WTC11 (cell line): ENCODE measurements around the gene PLA1A. TPM values are rescaled to one million over a fixed set of nuclear protein-coding genes. Genes with fewer than 3 reads are reported as not detected.

Experiments
- ATAC-seq: fragments of 200-7000 bp; cut with Tn5 transposase; 2 replicates; pipeline ENCODE4 v1.10.0; 2021; ENCODE audit warnings: mild to moderate bottlenecking, moderate library complexity
- CTCF ChIA-PET: fragments of 300-600 bp; sonication (Branson Sonifier 250); formaldehyde crosslinking; loops from one replicate; lab custom pipeline; 2021; ENCODE audit warnings: antibody characterized with exemption; lab: Charles Lee
- POLR2A ChIA-PET: fragments of 350-600 bp; sonication (Branson Sonifier 250); formaldehyde crosslinking; loops from one replicate; lab custom pipeline; 2021; ENCODE audit warnings: antibody characterized with exemption; lab: Charles Lee
- DNase-seq: peaks from one replicate; pipeline ENCODE4 v3.0.0; 2021; ENCODE audit warnings: low spot score
- H3K27ac Mint-ChIP-seq: 2 replicates; pipeline ENCODE4 v1.8.0; 2021; ENCODE audit warnings: mixed read lengths
- H3K27me3 Mint-ChIP-seq: 2 replicates; pipeline ENCODE4 v1.8.0; 2021; ENCODE audit warnings: low read depth, mild to moderate bottlenecking, moderate library complexity, mixed read lengths
- H3K36me3 Mint-ChIP-seq: 2 replicates; pipeline ENCODE4 v1.8.0; 2021; ENCODE audit warnings: mixed read lengths
- H3K4me1 Mint-ChIP-seq: 2 replicates; pipeline ENCODE4 v1.8.0; 2022; ENCODE audit warnings: mixed read lengths
- H3K4me3 Mint-ChIP-seq: 2 replicates; pipeline ENCODE4 v1.8.0; 2021; ENCODE audit warnings: mild to moderate bottlenecking, moderate library complexity, mixed read lengths
- H3K9me3 Mint-ChIP-seq: 2 replicates; pipeline ENCODE4 v1.8.0; 2021; ENCODE audit warnings: mixed read lengths
- ATF6 ChIP-seq: sonication (generic); formaldehyde crosslinking; IDR thresholded peaks from 2 replicates; pipeline ENCODE4 v1.8.1; 2023; ENCODE audit warnings: mild to moderate bottlenecking, missing genetic modification reagents
- CDX4 ChIP-seq: fragments of 250-450 bp; sonication (Bioruptor Pico); IDR thresholded peaks from 2 replicates; pipeline ENCODE4 v1.9.0; 2021; ENCODE audit warnings: moderate library complexity, mild to moderate bottlenecking, inconsistent platforms, borderline replicate concordance
- E2F4 ChIP-seq: sonication (generic); formaldehyde crosslinking; IDR thresholded peaks from 2 replicates; pipeline ENCODE4 v1.8.1; 2022; ENCODE audit warnings: low read depth, mild to moderate bottlenecking, moderate library complexity, missing genetic modification reagents, borderline replicate concordance
- ELF4 ChIP-seq: sonication (generic); formaldehyde crosslinking; IDR thresholded peaks from 2 replicates; pipeline ENCODE4 v1.8.1; 2022; ENCODE audit warnings: low read depth, mild to moderate bottlenecking, moderate library complexity, missing genetic modification reagents
- ERG ChIP-seq: fragments of 250-450 bp; sonication (Bioruptor Pico); IDR thresholded peaks from 2 replicates; pipeline ENCODE4 v1.8.0; 2021; ENCODE audit warnings: mild to moderate bottlenecking
- FOXK1 ChIP-seq: sonication (generic); formaldehyde crosslinking; IDR thresholded peaks from 2 replicates; pipeline ENCODE4 v1.8.0; 2022; ENCODE audit warnings: mild to moderate bottlenecking, moderate library complexity, missing genetic modification reagents
- HMGXB4 ChIP-seq: sonication (generic); formaldehyde crosslinking; IDR thresholded peaks from 2 replicates; pipeline ENCODE4 v1.8.1; 2023; ENCODE audit warnings: mild to moderate bottlenecking, moderate library complexity, missing genetic modification reagents
- MLX ChIP-seq: sonication (generic); formaldehyde crosslinking; IDR thresholded peaks from 2 replicates; pipeline ENCODE4 v1.8.1; 2023; ENCODE audit warnings: mild to moderate bottlenecking, missing genetic modification reagents, moderate library complexity
- NFYB ChIP-seq: sonication (generic); formaldehyde crosslinking; conservative IDR thresholded peaks from 2 replicates; pipeline ENCODE4 v1.8.0; 2022; ENCODE audit warnings: low read depth, missing genetic modification reagents
- SMAD4 ChIP-seq: sonication (generic); formaldehyde crosslinking; IDR thresholded peaks from 2 replicates; pipeline ENCODE4 v1.8.0; 2022; ENCODE audit warnings: mild to moderate bottlenecking, missing genetic modification reagents
- SOX15 ChIP-seq: fragments of 250-450 bp; sonication (Bioruptor Pico); IDR thresholded peaks from 2 replicates; pipeline ENCODE4 v1.9.0; 2021; ENCODE audit warnings: mild to moderate bottlenecking
- SP1 ChIP-seq: sonication (generic); formaldehyde crosslinking; conservative IDR thresholded peaks from 2 replicates; pipeline ENCODE4 v1.8.1; 2022; ENCODE audit warnings: missing genetic modification reagents
- USF1 ChIP-seq: sonication (generic); formaldehyde crosslinking; IDR thresholded peaks from 2 replicates; pipeline ENCODE4 v1.8.0; 2022; ENCODE audit warnings: mild to moderate bottlenecking, missing genetic modification reagents
- ZNF138 ChIP-seq: sonication (generic); formaldehyde crosslinking; conservative IDR thresholded peaks from 2 replicates; pipeline ENCODE4 v1.8.1; 2022; ENCODE audit warnings: mild to moderate bottlenecking, moderate library complexity, missing genetic modification reagents
- ZNF219 ChIP-seq: sonication (generic); formaldehyde crosslinking; IDR thresholded peaks from 2 replicates; pipeline ENCODE4 v1.8.0; 2023; ENCODE audit warnings: missing genetic modification reagents, mild to moderate bottlenecking, borderline replicate concordance
- ZNF232 ChIP-seq: sonication (generic); formaldehyde crosslinking; IDR thresholded peaks from 2 replicates; pipeline ENCODE4 v1.8.0; 2022; ENCODE audit warnings: mild to moderate bottlenecking, missing genetic modification reagents
- ZNF396 ChIP-seq: fragments of 250-450 bp; sonication (Bioruptor Pico); IDR thresholded peaks from 2 replicates; pipeline ENCODE4 v1.8.0; 2021; ENCODE audit warnings: mild to moderate bottlenecking, moderate library complexity, borderline replicate concordance
- total RNA-seq: library from RNA; stranded (reverse); gene quantifications from 3 replicates; pipeline ENCODE4 v1.2.3, GENCODE V29; 2021

The PLA1A gene
- total RNA-seq, 1 experiment from 2014 or later: not detected

GRCh38 chr3:119672776-119673175 lies 75.1 kb downstream of the PLA1A start (continued):
- TF ChIP-seq CDX4 (CRISPR knock-in tag) (no peak), ZNF396 (no peak), ERG (CRISPR knock-in tag) (no peak), USF1 (no peak), FOXK1 (CRISPR knock-in tag) (no peak), ZNF232 (CRISPR knock-in tag) (no peak), SP1 (no peak), ATF6 (no peak), SMAD4 (CRISPR knock-in tag) (no peak), SOX15 (CRISPR knock-in tag) (no peak), MLX (CRISPR knock-in tag) (no peak), E2F4 (CRISPR knock-in tag) (no peak)

- ChIA-PET POLR2A (no interaction called here), CTCF (no interaction called here)
- no peak for ATAC-seq
- TF ChIP-seq NFYB (CRISPR knock-in tag) (no peak), ERG (CRISPR knock-in tag) (no peak)
- H3K27me3 Mint-ChIP-seq: peaks cover 4% of the 10 kb centered on the region; the same call in 1 of the 2 replicates
- no peak overlapping the region for H3K4me3 Mint-ChIP-seq
- DNase-seq: no peak
- peaks cover 41% of the 10 kb centered on the region for H3K36me3 Mint-ChIP-seq
- peaks cover 33% of the 10 kb centered on the region for H3K4me1 Mint-ChIP-seq
- H3K27ac Mint-ChIP-seq: no peak overlapping the region
- H3K9me3 Mint-ChIP-seq: no peaks in the 10 kb centered on the region
Measured at GRCh38 chr3:119673875-119674274, 76.2 kb downstream of the PLA1A start.

- H3K27ac Mint-ChIP-seq: no peak overlapping the region
- CTCF ChIA-PET: interaction anchor here (2.2 kb wide), 1 partner anchor 74 kb away, joined by 9 read pairs; no protein-coding TSS in a partner anchor
- peak overlapping the region; percentile 97 for H3K4me3 Mint-ChIP-seq
- no peaks in the 10 kb centered on the region for H3K9me3 Mint-ChIP-seq
- peaks cover 4% of the 10 kb centered on the region; the same call in 1 of the 2 replicates for H3K27me3 Mint-ChIP-seq
- ATAC-seq (no peak), DNase-seq (no peak)
- POLR2A ChIA-PET: no interaction called here
- H3K36me3 Mint-ChIP-seq: peaks cover 34% of the 10 kb centered on the region
- H3K4me1 Mint-ChIP-seq: peaks cover 27% of the 10 kb centered on the region
- no peak for TF ChIP-seq ELF4 (CRISPR knock-in tag)
- TF ChIP-seq HMGXB4 (CRISPR knock-in tag): no peak
- no peak for TF ChIP-seq ZNF219 (CRISPR knock-in tag)
- TF ChIP-seq ZNF138 (CRISPR knock-in tag): no peak
- TF ChIP-seq, all 79 proteins: peak for 0
Measured at GRCh38 chr3:119675188-119675874, 77.6 kb downstream of the PLA1A start.
